NCI-H187 treated with DMSO at 0.1 percent for 48 hours (cell line): ENCODE results near the gene ALG1L2.
"Not testable (repeated sequence)": the region's sequence is repeated elsewhere in the genome, so short reads cannot be mapped to it uniquely, and the experiment has no call there.

ENCODE experiments used
- DNase-seq: peaks from one replicate; lab custom pipeline; 2025; lab: John Stamatoyannopoulos, UW

ALG1L2 gene

DNA sequence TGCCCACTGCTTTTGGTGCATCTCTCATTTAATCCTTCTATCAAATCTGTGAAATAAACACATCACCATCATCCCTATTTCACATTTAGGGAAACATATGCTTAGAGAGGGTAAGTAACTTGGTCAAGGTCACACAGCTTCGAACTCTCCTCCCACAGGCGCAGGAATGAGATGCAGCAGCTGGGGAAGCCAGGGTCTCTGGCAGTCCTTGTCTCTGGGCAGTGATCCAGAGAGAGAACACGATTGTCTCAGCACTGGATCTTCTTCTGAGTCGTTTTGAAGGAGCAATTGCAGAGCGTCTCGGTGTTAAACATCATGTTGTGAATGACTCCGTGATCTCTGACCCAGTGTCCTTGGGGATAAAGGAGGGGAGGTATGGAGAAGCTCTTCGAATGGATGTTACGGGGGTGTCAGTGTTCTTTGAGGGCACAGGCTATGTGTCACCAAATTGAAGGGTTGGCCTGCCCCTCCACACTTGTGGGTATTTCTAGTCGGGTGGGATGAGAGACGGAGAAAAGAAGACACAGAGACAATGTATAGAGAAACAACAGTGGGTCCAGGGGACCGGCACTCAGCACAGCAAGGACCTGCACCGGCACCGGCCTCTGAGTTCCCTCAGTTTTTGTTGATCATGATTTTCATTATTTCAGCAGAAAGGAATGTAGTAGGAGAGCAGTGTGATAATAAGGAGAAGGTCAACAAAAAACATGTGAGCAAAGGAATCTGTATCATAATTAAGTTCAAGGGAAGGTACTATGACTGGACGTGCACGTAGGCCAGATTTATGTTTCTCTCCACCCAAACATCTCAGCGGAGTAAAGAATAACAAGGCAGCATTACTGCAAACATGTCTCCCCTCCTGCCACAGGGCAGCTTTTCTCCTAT is 41.5 kb downstream of the ALG1L2 start:
- DNase-seq, result not testable (repeated sequence)

- DNase-seq, result not testable (repeated sequence)
These were observed 43.8 kb downstream of the ALG1L2 start for GRCh38 chr3:130125406-130125805.

GRCh38 chr3:130136337-130136736 is 54.7 kb downstream of the ALG1L2 start:
- DNase-seq, result not testable (repeated sequence)

- not testable (repeated sequence) for DNase-seq
These were observed 56.1 kb downstream of the ALG1L2 start for GRCh38 chr3:130137685-130138084.

GRCh38 chr3:130138992-130139391 is 57.4 kb downstream of the ALG1L2 start:
- DNase-seq, result not testable (repeated sequence)

GRCh38 chr3:130140756-130141155 is 59.1 kb downstream of the ALG1L2 start:
- DNase-seq, result not testable (repeated sequence)

- not testable (repeated sequence) for DNase-seq
These were observed 62.2 kb downstream of the ALG1L2 start for GRCh38 chr3:130143648-130144327.

DNA sequence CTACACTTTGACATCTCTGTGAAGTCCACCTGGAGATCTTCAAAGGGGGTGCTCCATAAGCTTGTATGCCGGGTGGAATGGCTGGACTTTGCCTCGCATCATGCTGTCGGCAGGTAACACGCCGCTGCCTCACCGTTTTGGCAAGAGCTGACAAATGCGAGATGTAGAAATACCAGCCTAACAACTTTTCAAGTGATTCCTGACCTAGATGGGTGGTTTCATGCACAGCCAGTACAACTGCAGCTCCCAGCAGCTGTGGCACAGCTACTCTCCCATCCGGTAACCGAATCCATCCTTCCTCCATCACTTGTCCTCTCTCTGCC is 62.7 kb downstream of the ALG1L2 start:
- not testable (repeated sequence) for DNase-seq

- DNase-seq, result not testable (repeated sequence)
These were observed 63.8 kb downstream of the ALG1L2 start for GRCh38 chr3:130145456-130145855.

DNA sequence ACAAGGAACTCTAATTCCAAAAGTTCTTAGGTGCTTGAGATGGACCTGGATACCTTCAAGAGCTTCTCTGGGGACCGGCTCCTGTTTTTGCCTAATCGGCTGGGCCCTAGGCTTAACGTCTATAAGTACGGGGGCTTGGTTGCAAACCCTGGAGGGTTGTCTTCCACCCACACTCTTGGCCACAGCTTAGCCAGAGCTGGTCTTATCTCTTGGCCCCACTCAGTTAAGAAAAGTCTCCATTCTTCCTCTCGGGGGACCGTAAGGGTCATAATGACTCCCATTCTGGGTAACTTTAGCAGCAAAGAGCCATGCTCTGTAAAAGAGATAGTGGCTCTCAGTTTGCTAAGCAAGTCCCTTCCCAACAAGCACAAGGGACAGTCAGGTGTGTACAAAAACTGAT is 64.8 kb downstream of the ALG1L2 start:
- DNase-seq, result not testable (repeated sequence)
